Stimulated activated naive CD4-positive, alpha-beta T cell treated with Interleukin-2 at 50 U/mL for 16 hours (primary cell): ENCODE results near the gene SLFN12L.
"Not testable (repeated sequence)": the region's sequence is repeated elsewhere in the genome, so short reads cannot be mapped to it uniquely, and the experiment has no call there.

ENCODE experiments used
- DNase-seq: peaks from one replicate; lab custom pipeline; 2025; lab: John Stamatoyannopoulos, UW

Gene SLFN12L

GRCh38 chr17:35542990-35543389 lies 5.5 kb upstream of the SLFN12L start:
- no peak for DNase-seq

- DNase-seq: no peak
These were observed 4.0 kb upstream of the SLFN12L start for GRCh38 chr17:35541434-35541833.

- peak; percentile 21 for DNase-seq
These were observed 3.3 kb upstream of the SLFN12L start for GRCh38 chr17:35540589-35541404.

GRCh38 chr17:35539659-35540026 lies 2.2 kb upstream of the SLFN12L start:
- DNase-seq: no peak

- DNase-seq: peak; percentile 17
These were observed 760 bp downstream of the SLFN12L start for GRCh38 chr17:35536664-35537171.

- DNase-seq: peak; percentile 14
These were observed 2.1 kb downstream of the SLFN12L start for GRCh38 chr17:35535406-35535805.

GRCh38 chr17:35534576-35535093 lies 2.8 kb downstream of the SLFN12L start:
- no peak for DNase-seq

- no peak for DNase-seq
These were observed 6.3 kb downstream of the SLFN12L start for GRCh38 chr17:35531160-35531559.

GRCh38 chr17:35529866-35530265 lies 7.6 kb downstream of the SLFN12L start:
- no peak for DNase-seq

- not testable (repeated sequence) for DNase-seq
These were observed 8.2 kb downstream of the SLFN12L start for GRCh38 chr17:35529326-35529725.

- no peak for DNase-seq
These were observed 14.2 kb downstream of the SLFN12L start for GRCh38 chr17:35523296-35523695.

- DNase-seq: peak; percentile 30
These were observed 15.7 kb downstream of the SLFN12L start for GRCh38 chr17:35521654-35522256.

- no peak for DNase-seq
These were observed 16.3 kb downstream of the SLFN12L start for GRCh38 chr17:35521150-35521549.

GRCh38 chr17:35519906-35520442 lies 17.5 kb downstream of the SLFN12L start:
- no peak for DNase-seq

GRCh38 chr17:35519439-35519838 lies 18.0 kb downstream of the SLFN12L start:
- DNase-seq: no peak

- not testable (repeated sequence) for DNase-seq
These were observed 19.0 kb downstream of the SLFN12L start for GRCh38 chr17:35518431-35518830.

- DNase-seq: no peak
These were observed 22.5 kb downstream of the SLFN12L start for GRCh38 chr17:35515027-35515426.

- no peak for DNase-seq
These were observed 22.9 kb downstream of the SLFN12L start for GRCh38 chr17:35514564-35514963.

- DNase-seq: no peak
These were observed 27.4 kb downstream of the SLFN12L start for GRCh38 chr17:35510052-35510451.

GRCh38 chr17:35507714-35508113 lies 29.8 kb downstream of the SLFN12L start:
- DNase-seq: not testable (repeated sequence)

- DNase-seq: no peak
These were observed 37.9 kb downstream of the SLFN12L start for GRCh38 chr17:35499548-35499947.

- DNase-seq: no peak
These were observed 38.9 kb downstream of the SLFN12L start for GRCh38 chr17:35498448-35499178.
